BE2C (cell line): ENCODE measurements around the gene ZNF662. TPM values are rescaled to one million over a fixed set of nuclear protein-coding genes. Genes with fewer than 3 reads are reported as not detected.

ENCODE experiments used
- DNase-seq: peaks from one replicate; pipeline ENCODE4 v3.0.0-alpha.2; 2020
- H3K27me3 ChIP-seq: fragments of 250-450 bp; sonication (Bioruptor Pico); 2 replicates; pipeline ENCODE4 v1.5.1; 2020; ENCODE audit warnings: mild to moderate bottlenecking
- H3K36me3 ChIP-seq: fragments of 250-450 bp; sonication (Bioruptor Pico); 2 replicates; pipeline ENCODE4 v1.5.1; 2020; ENCODE audit warnings: mild to moderate bottlenecking
- H3K4me1 ChIP-seq: fragments of 250-450 bp; sonication (Bioruptor Pico); 2 replicates; pipeline ENCODE4 v1.5.1; 2020
- H3K4me3 ChIP-seq: 2 replicates; pipeline ENCODE4 v1.5.1; 2011; ENCODE audit warnings: low read depth, low read length
- H3K9me3 ChIP-seq: fragments of 250-450 bp; sonication (Bioruptor Pico); 2 replicates; pipeline ENCODE4 v1.5.1; 2020
- CTCF ChIP-seq: IDR thresholded peaks from 2 replicates; pipeline ENCODE4 v1.5.1; 2012; ENCODE audit warnings: mild to moderate bottlenecking, low read depth, low read length
- polyA plus RNA-seq: library from polyadenylated mRNA; unstranded; fragments of >200 nt; gene quantifications from one replicate; pipeline ENCODE4 v1.2.1, GENCODE V29; 2012; ENCODE audit warnings: low read depth, missing spikeins; ENCODE audit not compliant: insufficient read length, insufficient read depth

ZNF662 gene
- polyA plus RNA-seq, result not detected

DNA sequence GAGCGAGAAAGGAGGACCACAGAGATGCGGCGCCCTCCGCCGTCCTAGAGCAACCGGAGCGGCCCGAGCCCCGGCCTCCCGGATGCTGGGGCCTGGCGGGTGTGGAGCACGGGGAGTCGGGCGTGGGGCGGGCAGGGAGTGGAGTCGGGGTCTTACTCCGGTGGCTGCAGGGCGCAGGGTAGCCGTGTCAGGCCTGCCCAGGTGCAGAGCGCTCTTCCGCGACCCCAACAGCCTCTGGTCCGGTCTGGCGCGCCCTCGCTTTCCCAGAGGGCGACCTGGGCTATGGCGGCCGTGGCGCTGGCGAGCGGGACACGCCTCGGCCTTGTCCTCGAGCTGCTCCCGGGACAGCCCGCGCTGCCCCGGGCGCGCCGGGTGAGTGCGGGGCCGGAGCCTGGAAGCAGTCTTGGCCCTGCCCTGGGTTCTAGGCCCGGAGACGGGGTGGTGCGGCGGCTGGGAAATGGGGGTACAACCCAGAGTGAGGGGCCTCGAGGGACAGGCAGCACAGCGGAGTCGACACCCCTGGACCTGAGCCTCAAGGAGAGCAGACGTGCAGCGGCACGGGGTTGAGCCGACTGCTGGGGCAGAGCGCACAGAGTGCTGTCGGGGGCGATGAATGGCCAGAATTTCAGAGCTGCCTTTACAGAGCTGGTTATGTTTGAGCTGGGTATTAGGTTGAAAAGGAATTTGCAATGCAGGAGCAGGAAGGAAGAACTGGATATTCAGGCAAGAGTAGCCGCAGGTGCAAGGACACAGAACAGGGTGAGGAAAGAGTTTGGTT is at the start of gene ZNF662:
ZNF662 (plus strand) TSS at position 73 of the 778 bp plus-strand sequence. CDS start 1,973 bp downstream, outside the sequence.
- DNase-seq, result no peak
- no peak for TF ChIP-seq CTCF
- Histone ChIP-seq H3K9me3 (no peaks in the 10 kb centered on the region), H3K4me3 (no peak within 1 kb of the TSS), H3K36me3 (no peaks in the 10 kb centered on the region), H3K4me1 (0 out of 2 replicates have a peak, but pooled peaks cover 6% of the 10 kb centered on the region), H3K27me3 (no peaks in the 10 kb centered on the region)

DNA sequence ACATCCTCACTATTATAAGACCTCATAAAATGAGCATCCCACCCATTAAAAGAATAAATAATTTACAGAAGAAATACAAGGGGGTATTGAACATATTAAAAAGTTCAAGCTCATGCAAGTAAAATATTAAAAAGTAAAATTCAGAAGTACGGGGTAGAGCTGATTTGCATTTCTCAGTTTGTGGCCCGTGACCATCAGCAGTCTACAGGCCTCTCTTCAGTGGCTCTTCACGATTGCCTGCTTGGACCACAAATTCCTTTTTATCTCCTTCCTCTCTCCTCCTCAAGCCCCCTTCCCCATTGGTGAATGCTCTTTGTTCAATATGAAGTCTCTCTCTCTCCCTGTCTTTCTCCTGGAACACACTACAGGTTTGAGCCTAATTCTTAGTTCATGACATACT is 49.4 kb upstream of the ZNF662 start:
- no peaks in the 10 kb centered on the region for H3K9me3 ChIP-seq
- no peaks in the 10 kb centered on the region for H3K4me1 ChIP-seq
- no peak for TF ChIP-seq CTCF
- no peak for DNase-seq
- H3K4me3 ChIP-seq, result no peak overlapping the region
- H3K36me3 ChIP-seq, result no peaks in the 10 kb centered on the region
- H3K27me3 ChIP-seq, result no peaks in the 10 kb centered on the region

DNA sequence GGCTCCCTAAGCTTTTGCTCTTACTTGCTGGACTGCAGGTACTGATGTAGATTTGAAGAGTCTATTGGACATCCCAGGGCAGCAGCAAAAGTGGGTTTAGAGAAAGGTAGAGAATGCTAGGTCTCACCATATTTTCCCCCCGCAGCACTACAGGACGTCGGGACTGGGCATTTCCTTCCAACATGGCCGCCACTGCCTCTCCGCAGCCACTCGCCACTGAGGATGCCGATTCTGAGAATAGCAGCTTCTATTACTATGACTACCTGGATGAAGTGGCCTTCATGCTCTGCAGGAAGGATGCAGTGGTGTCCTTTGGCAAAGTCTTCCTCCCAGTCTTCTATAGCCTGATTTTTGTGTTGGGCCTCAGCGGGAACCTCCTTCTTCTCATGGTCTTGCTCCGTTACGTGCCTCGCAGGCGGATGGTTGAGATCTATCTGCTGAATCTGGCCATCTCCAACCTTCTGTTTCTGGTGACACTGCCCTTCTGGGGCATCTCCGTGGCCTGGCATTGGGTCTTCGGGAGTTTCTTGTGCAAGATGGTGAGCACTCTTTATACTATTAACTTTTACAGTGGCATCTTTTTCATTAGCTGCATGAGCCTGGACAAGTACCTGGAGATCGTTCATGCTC is 41.5 kb upstream of the ZNF662 start:
- H3K27me3 ChIP-seq, result no peaks in the 10 kb centered on the region
- no peak for TF ChIP-seq CTCF
- no peaks in the 10 kb centered on the region for H3K4me1 ChIP-seq
- H3K4me3 ChIP-seq, result no peak overlapping the region
- no peaks in the 10 kb centered on the region for H3K9me3 ChIP-seq
- no peaks in the 10 kb centered on the region for H3K36me3 ChIP-seq
- no peak for DNase-seq

DNA sequence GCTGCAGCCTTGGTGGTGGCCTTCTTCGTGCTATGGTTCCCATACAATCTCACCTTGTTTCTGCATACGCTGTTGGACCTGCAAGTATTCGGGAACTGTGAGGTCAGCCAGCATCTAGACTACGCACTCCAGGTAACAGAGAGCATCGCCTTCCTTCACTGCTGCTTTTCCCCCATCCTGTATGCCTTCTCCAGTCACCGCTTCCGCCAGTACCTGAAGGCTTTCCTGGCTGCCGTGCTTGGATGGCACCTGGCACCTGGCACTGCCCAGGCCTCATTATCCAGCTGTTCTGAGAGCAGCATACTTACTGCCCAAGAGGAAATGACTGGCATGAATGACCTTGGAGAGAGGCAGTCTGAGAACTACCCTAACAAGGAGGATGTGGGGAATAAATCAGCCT is 40.7 kb upstream of the ZNF662 start:
- Histone ChIP-seq H3K4me3 (no peak overlapping the region), H3K36me3 (no peaks in the 10 kb centered on the region), H3K27me3 (no peaks in the 10 kb centered on the region), H3K9me3 (no peaks in the 10 kb centered on the region), H3K4me1 (no peaks in the 10 kb centered on the region)
- TF ChIP-seq CTCF, result no peak
- no peak for DNase-seq

GRCh38 chr3:42867138-42867537 is 38.8 kb upstream of the ZNF662 start:
- no peak overlapping the region for H3K4me3 ChIP-seq
- DNase-seq, result no peak
- H3K9me3 ChIP-seq, result no peaks in the 10 kb centered on the region
- no peak for TF ChIP-seq CTCF
- H3K4me1 ChIP-seq, result peaks cover 8% of the 10 kb centered on the region
- no peaks in the 10 kb centered on the region for H3K27me3 ChIP-seq
- H3K36me3 ChIP-seq, result no peaks in the 10 kb centered on the region

- peaks cover 13% of the 10 kb centered on the region for H3K4me1 ChIP-seq
- no peaks in the 10 kb centered on the region for H3K27me3 ChIP-seq
- H3K36me3 ChIP-seq, result no peaks in the 10 kb centered on the region
- H3K9me3 ChIP-seq, result no peaks in the 10 kb centered on the region
- no peak for TF ChIP-seq CTCF
- DNase-seq, result no peak
- no peak overlapping the region for H3K4me3 ChIP-seq
Observed at GRCh38 chr3:42868841-42869240, 37.1 kb upstream of the ZNF662 start.
